Endodermal cell (in vitro differentiated cells): ENCODE measurements around the gene MLLT6. TPM values are rescaled to one million over a fixed set of nuclear protein-coding genes. Genes with fewer than 3 reads are reported as not detected.
A peak's percentile ranks its signal among the peaks of the same experiment; 100 is the strongest.

Experiments
- DNase-seq: peaks from one replicate; pipeline ENCODE4 v3.0.0-alpha.2; 2017
- H3K27ac ChIP-seq: 2 replicates; pipeline ENCODE4 v1.5.1; 2013; ENCODE audit warnings: mild to moderate bottlenecking, low read depth, low read length, moderate library complexity
- H3K27me3 ChIP-seq: 2 replicates; pipeline ENCODE4 v1.6.1; 2013; ENCODE audit warnings: mild to moderate bottlenecking, low read length, moderate library complexity; ENCODE audit not compliant: insufficient read depth, control insufficient read depth, poor library complexity, severe bottlenecking
- H3K36me3 ChIP-seq: 2 replicates; pipeline ENCODE4 v1.7.0; 2013; ENCODE audit warnings: mild to moderate bottlenecking, low read length, moderate library complexity; ENCODE audit not compliant: control insufficient read depth, insufficient read depth
- H3K4me1 ChIP-seq: one replicate; pipeline ENCODE4 v1.7.0; 2013; ENCODE audit warnings: low read length; ENCODE audit not compliant: control insufficient read depth, insufficient read depth
- H3K4me3 ChIP-seq: 2 replicates; pipeline ENCODE4 v1.5.1; 2013; ENCODE audit warnings: mild to moderate bottlenecking, low read length, moderate library complexity
- H3K9ac ChIP-seq: 2 replicates; pipeline ENCODE4 v1.6.1; 2013; ENCODE audit warnings: mild to moderate bottlenecking, low read length, moderate library complexity; ENCODE audit not compliant: poor library complexity, severe bottlenecking; ENCODE audit errors: extremely low read depth
- H3K9me3 ChIP-seq: 2 replicates; pipeline ENCODE4 v1.6.1; 2013; ENCODE audit warnings: mild to moderate bottlenecking, low read length, moderate library complexity; ENCODE audit not compliant: control insufficient read depth
- H3K27ac Mint-ChIP-seq: 2 replicates; pipeline ENCODE4 v1.8.0; 2020; ENCODE audit warnings: mixed read lengths
- H3K27me3 Mint-ChIP-seq: 2 replicates; pipeline ENCODE4 v1.8.0; 2021; ENCODE audit warnings: mild to moderate bottlenecking, mixed read lengths; ENCODE audit not compliant: insufficient read depth
- H3K36me3 Mint-ChIP-seq: 2 replicates; pipeline ENCODE4 v1.8.0; 2020; ENCODE audit warnings: low read depth, mixed read lengths
- H3K4me1 Mint-ChIP-seq: 2 replicates; pipeline ENCODE4 v1.8.0; 2020; ENCODE audit warnings: mixed read lengths
- H3K4me3 Mint-ChIP-seq: 2 replicates; pipeline ENCODE4 v1.8.0; 2020; ENCODE audit warnings: mild to moderate bottlenecking, moderate library complexity, mixed read lengths
- H3K9me3 Mint-ChIP-seq: 2 replicates; pipeline ENCODE4 v1.8.0; 2020; ENCODE audit warnings: mild to moderate bottlenecking, mixed read lengths
- CTCF ChIP-seq: fragments of 200-600 bp; sonication (generic); conservative IDR thresholded peaks from 2 replicates; pipeline ENCODE4 v1.5.0; 2021; ENCODE audit warnings: antibody characterized with exemption, mild to moderate bottlenecking
- WGBS, 2 experiments: methylation state at CpG; one replicate each; pipeline versions ENCODE4 v1.1.5 to v1.1.7; 2013; ENCODE audit warnings: missing lambda C conversion rate in 2 of 2, mixed read lengths in 1 of 2; ENCODE audit not compliant: insufficient coverage in 1 of 2, insufficient read length in 1 of 2; 5-methylcytosine and 5-hydroxymethylcytosine counted together
- total RNA-seq, 2 donors: library from RNA; stranded (reverse); fragmentation: NEBNext Ultra II Directional in 1 of 2; extraction: Animal tissue kit (Norgen Biotek cat#: 25700) in 1 of 2; gene quantifications; 2 replicates in 1 of 2; 3 replicates in 1 of 2; pipeline ENCODE4 v1.2.1, GENCODE V29; 2021

The MLLT6 gene
- total RNA-seq, 2 donors from 2014 or later, result 112 to 127 TPM

GRCh38 chr17:38677819-38678218 is 27.3 kb upstream of the MLLT6 start:
- Histone ChIP-seq H3K27me3 (peaks cover 30% of the 10 kb centered on the region), H3K27ac (no peak overlapping the region), H3K36me3 (no peaks in the 10 kb centered on the region), H3K9me3 (no peaks in the 10 kb centered on the region), H3K9ac (no peak overlapping the region), H3K4me3 (no peak overlapping the region), H3K4me1 (peaks cover 3% of the 10 kb centered on the region)
- Mint-ChIP-seq H3K36me3 (no peaks in the 10 kb centered on the region), H3K27ac (no peak overlapping the region), H3K4me1 (no peaks in the 10 kb centered on the region), H3K27me3 (peaks cover 34% of the 10 kb centered on the region), H3K9me3 (no peaks in the 10 kb centered on the region), H3K4me3 (no peak overlapping the region)
- TF ChIP-seq CTCF, result no peak
- DNase-seq, result no peak
- 89 to 97% methylated on average over 6 of the region's 6 CpGs for WGBS, 2 experiments

DNA sequence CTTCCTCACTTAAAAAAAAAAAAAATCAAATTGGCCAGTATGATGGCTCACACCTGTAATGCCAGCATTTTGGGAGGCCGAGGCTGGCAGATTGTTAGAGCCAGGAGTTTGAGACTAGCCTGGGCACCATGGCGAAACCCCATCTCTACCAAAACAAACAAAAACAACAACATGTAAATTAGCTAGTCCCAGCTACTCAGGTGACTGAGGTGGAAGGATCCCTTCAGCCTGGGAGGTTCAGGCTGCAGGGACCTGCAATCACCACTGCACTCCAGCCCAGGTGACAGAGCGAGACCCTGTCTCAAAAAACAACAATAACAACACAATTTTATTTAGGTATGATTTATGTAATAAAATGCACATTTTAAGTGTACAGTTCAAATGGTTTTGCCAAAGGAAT is 24.0 kb upstream of the MLLT6 start:
- Mint-ChIP-seq H3K9me3 (no peaks in the 10 kb centered on the region), H3K27ac (no peak overlapping the region), H3K36me3 (no peaks in the 10 kb centered on the region), H3K4me1 (no peaks in the 10 kb centered on the region), H3K4me3 (no peak overlapping the region), H3K27me3 (peaks cover 19% of the 10 kb centered on the region)
- Histone ChIP-seq H3K9me3 (no peaks in the 10 kb centered on the region), H3K4me1 (no peaks in the 10 kb centered on the region), H3K9ac (no peak overlapping the region), H3K36me3 (no peaks in the 10 kb centered on the region), H3K4me3 (no peak overlapping the region), H3K27me3 (peaks cover 1% of the 10 kb centered on the region), H3K27ac (no peak overlapping the region)
- TF ChIP-seq CTCF, result no peak
- peak; percentile 60 for DNase-seq
- 96% methylated on average over 2 of the region's 3 CpGs; no CpG with 5 or more reads in 1 of the 2 experiments for WGBS, 2 experiments

DNA sequence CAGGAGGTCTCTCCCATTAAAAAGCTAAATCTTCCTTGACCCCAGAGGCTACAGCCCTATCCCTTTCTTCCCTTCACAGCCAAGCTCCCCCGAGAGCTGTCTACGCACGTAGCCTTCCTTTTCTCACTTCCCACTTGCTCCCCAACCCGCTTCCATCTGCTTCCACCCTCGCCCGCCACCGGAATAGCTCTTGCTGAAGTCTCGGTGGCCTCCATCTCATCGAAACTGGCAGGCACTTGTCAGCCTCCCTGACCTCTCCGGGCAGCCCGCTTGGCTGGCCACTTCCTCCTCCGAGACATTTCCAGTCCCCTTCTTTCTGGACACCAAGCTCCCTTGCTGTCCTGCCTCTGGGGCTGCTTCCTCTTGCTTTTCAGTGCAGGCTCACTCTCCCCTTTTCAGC is 19.6 kb upstream of the MLLT6 start:
- H3K27ac Mint-ChIP-seq, result no peak overlapping the region

More for the DNA sequence above, 19.6 kb upstream of the MLLT6 start:
- Histone ChIP-seq H3K36me3 (no peaks in the 10 kb centered on the region), H3K27ac (no peak overlapping the region), H3K4me1 (no peaks in the 10 kb centered on the region), H3K27me3 (no peaks in the 10 kb centered on the region), H3K4me3 (no peak overlapping the region), H3K9ac (no peak overlapping the region), H3K9me3 (no peaks in the 10 kb centered on the region)
- WGBS, 2 experiments, result 87 to 91% methylated on average over 7 to 12 of the region's 12 CpGs
- H3K36me3 Mint-ChIP-seq, result no peaks in the 10 kb centered on the region
- TF ChIP-seq CTCF, result no peak
- H3K9me3 Mint-ChIP-seq, result no peaks in the 10 kb centered on the region
- peaks cover 16% of the 10 kb centered on the region for H3K27me3 Mint-ChIP-seq
- no peaks in the 10 kb centered on the region for H3K4me1 Mint-ChIP-seq
- no peak overlapping the region for H3K4me3 Mint-ChIP-seq
- DNase-seq, result peak; percentile 42
